NCI-H460 (cell line): ENCODE measurements around the gene TIMD4. TPM values are rescaled to one million over a fixed set of nuclear protein-coding genes. Genes with fewer than 3 reads are reported as not detected.
"Not testable (repeated sequence)": the region's sequence is repeated elsewhere in the genome, so short reads cannot be mapped to it uniquely, and the experiment has no call there.

ENCODE experiments used
- DNase-seq: peaks from one replicate; pipeline ENCODE4 v3.0.0-alpha.2; 2016; ENCODE audit warnings: low read depth; ENCODE audit errors: extremely low read depth
- total RNA-seq: library from RNA; depleted of rRNA; stranded (reverse); fragments of >200 nt; shearing (Covaris generic); gene quantifications from 2 replicates; pipeline ENCODE4 v1.2.3, GENCODE V29; 2014

Gene TIMD4
- total RNA-seq, 1 experiment from 2014 or later = not detected

GRCh38 chr5:156925767-156926166 is 37.3 kb downstream of the TIMD4 start:
- DNase-seq = not testable (repeated sequence)

DNA sequence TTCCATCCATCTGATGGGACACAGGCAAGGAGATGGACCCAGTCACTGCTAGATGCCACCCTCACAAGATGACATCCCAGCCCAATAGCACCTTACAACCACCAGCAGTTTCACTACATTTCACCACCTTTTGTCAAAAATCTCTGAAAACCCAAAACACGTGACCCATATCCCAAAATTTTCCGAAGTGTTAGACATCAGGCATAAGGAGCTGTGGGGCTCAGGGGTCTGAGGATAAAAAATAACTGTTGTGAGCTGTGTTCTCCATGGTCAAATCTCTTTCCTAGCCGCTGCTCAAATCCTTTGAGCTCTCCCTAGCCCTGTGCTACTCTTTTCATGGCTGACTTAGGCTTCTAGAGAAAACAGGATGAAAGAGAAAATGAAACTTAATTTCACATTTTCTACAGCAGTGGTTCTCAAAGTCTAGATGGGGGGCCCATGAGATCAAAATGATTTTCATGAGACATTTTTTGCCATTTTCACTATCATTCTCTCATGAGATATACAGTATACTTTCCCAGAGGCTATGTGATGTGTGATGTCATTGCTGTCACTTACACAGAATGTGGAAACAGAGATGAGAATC is 40.7 kb downstream of the TIMD4 start:
- DNase-seq = no peak

DNA sequence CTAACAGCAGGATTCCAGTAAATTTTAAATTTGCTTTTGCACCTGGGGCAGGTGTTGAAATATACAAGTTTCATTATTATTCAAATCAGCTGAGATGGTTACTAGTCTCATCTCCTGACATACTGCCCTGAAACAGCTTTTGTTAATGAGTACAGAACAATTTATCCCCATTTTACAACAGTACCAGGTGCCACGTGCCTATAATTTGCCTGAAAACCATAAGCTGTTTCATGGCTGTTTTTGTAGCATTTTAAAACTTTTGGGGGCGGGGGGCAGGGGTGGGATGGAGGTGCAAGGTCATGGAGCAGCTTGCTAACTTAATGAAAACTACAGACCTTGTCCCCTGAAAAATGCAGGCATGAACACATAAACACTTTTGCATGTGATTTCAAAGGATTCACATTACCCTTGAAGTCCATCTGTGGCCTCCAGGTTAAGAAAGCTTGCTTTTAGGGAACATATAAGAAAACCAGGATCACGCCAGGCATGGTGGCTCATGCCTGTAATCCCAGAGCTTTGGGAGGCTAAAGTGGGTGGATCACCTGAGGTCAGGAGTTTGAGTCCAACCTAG is 42.1 kb downstream of the TIMD4 start:
- no peak for DNase-seq

- DNase-seq = no peak
These were observed 42.8 kb downstream of the TIMD4 start for GRCh38 chr5:156920042-156920860.

DNA sequence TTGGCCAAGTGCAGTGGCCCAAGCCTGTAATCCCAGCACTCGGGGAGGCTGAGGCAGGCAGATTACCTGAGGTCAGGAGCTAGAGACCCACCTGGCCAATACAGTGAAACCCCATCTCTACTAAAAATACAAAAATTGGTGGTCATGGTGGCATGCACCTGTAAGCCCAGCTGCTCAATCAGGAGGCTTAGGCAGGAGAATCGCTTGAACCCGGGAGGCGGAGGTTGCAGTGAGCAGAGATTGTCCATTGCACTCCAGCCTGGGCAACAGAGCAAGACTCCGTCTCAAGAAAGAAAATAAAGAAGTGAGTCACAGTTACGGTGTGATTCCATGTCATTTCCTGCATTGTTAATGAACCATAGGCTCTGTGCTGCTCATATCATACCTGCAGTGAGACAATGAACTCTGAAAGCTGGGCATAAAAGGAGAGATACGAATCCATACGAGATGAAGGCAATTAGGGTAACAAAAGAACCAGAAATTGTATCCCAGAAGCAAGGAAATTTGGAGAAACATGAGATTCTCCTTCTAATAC is 44.6 kb downstream of the TIMD4 start:
- DNase-seq = no peak

- DNase-seq = no peak
These were observed 48.7 kb downstream of the TIMD4 start for GRCh38 chr5:156914371-156914737.

GRCh38 chr5:156913719-156914370 is 49.2 kb downstream of the TIMD4 start:
- DNase-seq = no peak

DNA sequence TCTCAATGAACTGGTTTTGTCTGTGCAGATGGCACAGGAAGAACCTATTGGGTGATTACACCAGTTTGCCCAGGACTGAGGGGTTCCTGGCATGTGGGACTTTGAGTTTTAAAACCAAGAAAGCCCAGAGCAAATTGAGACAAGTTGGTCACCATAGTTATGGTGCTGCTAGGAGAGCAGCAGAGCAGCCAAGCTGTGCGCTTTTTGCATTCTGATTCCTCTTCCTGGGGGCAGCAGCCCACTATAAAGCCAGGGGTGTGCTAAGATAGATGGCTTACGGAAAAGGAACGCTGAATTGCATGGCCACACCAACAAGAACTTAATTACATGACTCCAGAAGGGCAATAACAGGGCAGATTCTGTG is 49.7 kb downstream of the TIMD4 start:
- DNase-seq = no peak

GRCh38 chr5:156912869-156913268 is 50.2 kb downstream of the TIMD4 start:
- DNase-seq = no peak

DNA sequence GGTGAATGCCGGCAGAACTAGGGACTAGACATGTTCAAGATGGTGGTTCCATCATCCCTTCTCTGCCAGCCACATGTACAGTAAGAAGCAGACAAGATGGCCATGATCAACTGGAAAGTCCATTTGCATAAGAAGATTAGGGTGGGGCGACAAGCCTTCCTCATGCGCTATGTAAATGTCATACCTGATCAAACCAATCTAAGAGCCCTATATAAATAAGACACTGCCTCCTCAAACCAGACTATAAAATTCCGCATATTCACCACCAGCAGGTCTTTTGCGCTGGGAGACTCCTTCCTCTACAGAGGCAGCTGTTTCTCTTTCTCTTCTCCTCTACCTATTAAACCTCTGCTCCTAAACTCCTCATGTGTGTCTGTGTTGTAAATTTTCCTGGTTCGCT is 53.8 kb downstream of the TIMD4 start:
- no peak for DNase-seq

- DNase-seq = no peak
These were observed 55.4 kb downstream of the TIMD4 start for GRCh38 chr5:156907667-156908066.

DNA sequence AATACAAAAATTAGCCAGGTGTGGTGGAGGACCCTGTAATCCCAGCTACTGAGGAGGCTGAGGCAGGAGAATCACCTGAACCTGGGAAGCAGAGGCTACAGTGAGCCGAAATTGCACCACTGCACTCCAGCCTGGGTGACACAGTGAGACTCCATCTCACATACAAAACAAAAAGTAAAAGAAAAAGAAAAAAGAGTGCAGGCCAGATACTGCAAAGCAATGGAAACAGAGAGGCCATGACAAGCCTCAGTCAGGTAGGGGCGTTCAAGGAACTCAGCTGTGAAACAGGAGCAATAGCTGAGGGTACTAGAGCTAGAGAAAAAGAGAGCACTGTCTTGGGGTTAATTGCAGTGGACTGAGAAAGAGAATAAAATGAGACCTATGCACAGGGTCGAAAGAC is 56.2 kb downstream of the TIMD4 start:
- DNase-seq = no peak

- DNase-seq = no peak
These were observed 66.5 kb downstream of the TIMD4 start for GRCh38 chr5:156896546-156896945.

- DNase-seq = no peak
These were observed 69.5 kb downstream of the TIMD4 start for GRCh38 chr5:156893517-156893916.

GRCh38 chr5:156892864-156893263 is 70.2 kb downstream of the TIMD4 start:
- no peak for DNase-seq

GRCh38 chr5:156892223-156892622 is 70.8 kb downstream of the TIMD4 start:
- DNase-seq = no peak

DNA sequence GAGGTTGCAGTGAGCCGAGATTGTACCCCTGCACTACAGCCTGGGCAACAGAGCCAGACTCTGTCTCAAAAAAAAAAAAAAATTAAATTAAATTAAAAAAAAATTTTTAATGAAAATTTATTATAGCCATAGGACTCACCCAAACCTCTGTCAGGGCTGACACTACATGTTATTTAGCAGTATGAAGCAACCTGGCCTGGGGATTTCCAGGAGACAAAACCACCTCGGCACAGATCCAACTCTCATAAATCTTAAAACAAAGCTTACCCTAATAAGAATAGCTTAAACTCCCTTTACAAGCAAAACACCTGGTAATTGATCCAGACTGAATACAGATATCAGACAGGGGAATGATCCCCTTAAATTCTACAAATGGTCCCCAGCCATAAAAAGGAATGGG is 74.5 kb downstream of the TIMD4 start:
- DNase-seq = no peak

- DNase-seq = no peak
These were observed 79.6 kb downstream of the TIMD4 start for GRCh38 chr5:156883316-156883875.

GRCh38 chr5:156879665-156880285 is 83.3 kb downstream of the TIMD4 start:
- DNase-seq = no peak

- DNase-seq = no peak
These were observed 91.8 kb downstream of the TIMD4 start for GRCh38 chr5:156871212-156871611.

DNA sequence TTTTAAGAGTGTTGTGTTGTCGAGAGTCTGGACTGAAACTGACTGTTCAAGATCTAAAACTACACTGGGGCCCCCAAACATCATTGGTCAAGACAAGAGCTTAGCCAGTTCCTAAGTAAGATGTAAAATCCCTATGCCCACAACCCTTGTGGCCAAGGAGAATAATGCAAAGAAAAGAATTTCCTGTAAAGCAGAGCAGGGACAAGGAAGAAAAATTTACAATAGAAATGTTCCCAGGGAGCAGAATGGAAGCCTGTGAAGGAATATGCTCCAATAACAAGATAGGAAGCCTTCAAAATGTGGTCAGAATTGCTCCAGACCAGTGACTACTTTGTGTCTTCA is 92.6 kb downstream of the TIMD4 start:
- DNase-seq = no peak
